GM11168 (cell line): Measurements from ENCODE around the gene DIS3L2.

Experiments
- in situ Hi-C: fragments of 300-500 bp; cut with MboI; formaldehyde crosslinking; loops from one replicate; pipeline ENCODE4 v1.12.0; 2022; ENCODE audit warnings: low sequenced_read_pairs; ENCODE audit not compliant: unreplicated experiment

Gene DIS3L2

GRCh38 chr2:231961349-231962166 is at the start of gene DIS3L2:
Gene DIS3L2, plus strand, starts transcription at chr2:231961713. Its CDS starts 53,215 bp downstream, at chr2:232014928.
- in situ Hi-C loops, result no loop called here

- in situ Hi-C loops, result no loop called here
Measured at GRCh38 chr2:231914077-231914690, 47.3 kb upstream of the DIS3L2 start.

- in situ Hi-C loops, result no loop called here
Measured at GRCh38 chr2:231917280-231918066, 44.0 kb upstream of the DIS3L2 start.

GRCh38 chr2:231918501-231919330 is 42.8 kb upstream of the DIS3L2 start:
- in situ Hi-C loops, result no loop called here

- in situ Hi-C loops, result no loop called here
Measured at GRCh38 chr2:231919341-231920035, 42.0 kb upstream of the DIS3L2 start.

- in situ Hi-C loops, result no loop called here
Measured at GRCh38 chr2:231920366-231920765, 41.1 kb upstream of the DIS3L2 start.

GRCh38 chr2:231920795-231921194 is 40.7 kb upstream of the DIS3L2 start:
- in situ Hi-C loops, result no loop called here

- in situ Hi-C loops, result no loop called here
Measured at GRCh38 chr2:231922311-231923009, 39.1 kb upstream of the DIS3L2 start.

- in situ Hi-C loops, result no loop called here
Measured at GRCh38 chr2:231923010-231923344, 38.5 kb upstream of the DIS3L2 start.

GRCh38 chr2:231923951-231924888 is 37.3 kb upstream of the DIS3L2 start:
- in situ Hi-C loops, result no loop called here

GRCh38 chr2:231924889-231925275 is 36.6 kb upstream of the DIS3L2 start:
- in situ Hi-C loops, result loop anchor here (5.0 kb wide), 1 partner anchor 217 kb away; no protein-coding TSS in a partner anchor

GRCh38 chr2:231925303-231926179 is 36.0 kb upstream of the DIS3L2 start:
- in situ Hi-C loops, result loop anchor here (5.0 kb wide), 1 partner anchor 217 kb away; no protein-coding TSS in a partner anchor

GRCh38 chr2:231926180-231926741 is 35.3 kb upstream of the DIS3L2 start, which contains the start of gene NPPC:
Gene NPPC, minus strand, starts transcription at chr2:231926396. Its CDS starts 147 bp downstream, at chr2:231926249.
- in situ Hi-C loops, result loop anchor here (5.0 kb wide), 1 partner anchor 216 kb away; no protein-coding TSS in a partner anchor

GRCh38 chr2:231926761-231927565 is 34.5 kb upstream of the DIS3L2 start:
- in situ Hi-C loops, result loop anchor here (5.0 kb wide), 1 partner anchor 215 kb away; no protein-coding TSS in a partner anchor

- in situ Hi-C loops, result loop anchor here (5.0 kb wide), 1 partner anchor 215 kb away; no protein-coding TSS in a partner anchor
Measured at GRCh38 chr2:231927566-231927890, 34.0 kb upstream of the DIS3L2 start.
